DMS 273 (cell line): Measurements from ENCODE around the gene SRGAP1.
"Not testable (repeated sequence)": the region's sequence is repeated elsewhere in the genome, so short reads cannot be mapped to it uniquely, and the experiment has no call there.

Source experiments
- DNase-seq: peaks from one replicate; lab custom pipeline; 2025; ENCODE audit not compliant: unreplicated experiment; lab: John Stamatoyannopoulos, UW

Gene SRGAP1

DNA sequence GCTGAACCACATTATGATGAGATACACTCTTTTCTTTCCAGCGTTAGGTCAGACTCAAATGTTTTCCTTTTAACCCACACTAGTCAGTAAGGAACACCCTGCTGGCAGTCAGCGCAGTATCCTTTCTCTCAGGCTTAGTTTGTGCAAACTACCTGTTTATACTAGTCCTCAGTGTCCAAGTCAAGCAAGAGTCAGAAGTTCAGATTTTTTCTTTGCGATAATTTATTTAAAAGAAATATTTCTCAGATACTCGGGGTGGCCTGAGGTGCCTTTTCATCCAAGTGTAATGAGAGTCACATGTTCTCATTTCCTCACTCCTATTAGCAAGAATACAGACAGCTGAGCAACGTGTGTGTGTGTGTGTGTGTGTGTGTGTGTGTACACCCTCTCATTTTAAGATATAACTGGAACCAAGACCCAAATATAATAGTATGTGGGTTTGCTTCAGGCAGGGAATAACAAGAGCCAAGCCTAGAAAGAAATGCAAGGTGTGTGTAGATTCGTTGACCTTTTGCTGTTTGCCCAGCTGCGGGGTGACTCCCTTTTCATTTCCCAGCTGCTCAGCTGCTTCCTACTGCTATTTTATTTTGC is 194.9 kb downstream of the SRGAP1 start:
- peak; percentile 26 for DNase-seq

DNA sequence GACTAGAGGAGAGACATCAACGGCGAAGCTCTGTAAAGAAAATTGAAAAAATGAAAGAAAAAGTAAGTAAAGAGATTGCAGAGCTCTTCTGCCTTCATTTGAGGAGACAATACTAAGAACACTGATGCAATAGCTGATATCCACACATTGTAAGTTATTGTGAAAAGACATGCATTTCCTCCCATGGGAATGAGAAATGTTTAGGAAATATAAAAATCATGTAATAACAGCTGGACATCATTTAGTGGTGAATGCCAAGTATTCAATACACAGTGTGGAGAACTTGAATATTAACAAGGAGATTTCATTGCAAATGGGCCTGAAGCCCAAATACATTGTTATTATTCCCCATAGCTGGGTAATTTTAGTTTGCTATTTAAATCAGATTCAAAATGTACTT is 198.4 kb downstream of the SRGAP1 start:
- no peak for DNase-seq

DNA sequence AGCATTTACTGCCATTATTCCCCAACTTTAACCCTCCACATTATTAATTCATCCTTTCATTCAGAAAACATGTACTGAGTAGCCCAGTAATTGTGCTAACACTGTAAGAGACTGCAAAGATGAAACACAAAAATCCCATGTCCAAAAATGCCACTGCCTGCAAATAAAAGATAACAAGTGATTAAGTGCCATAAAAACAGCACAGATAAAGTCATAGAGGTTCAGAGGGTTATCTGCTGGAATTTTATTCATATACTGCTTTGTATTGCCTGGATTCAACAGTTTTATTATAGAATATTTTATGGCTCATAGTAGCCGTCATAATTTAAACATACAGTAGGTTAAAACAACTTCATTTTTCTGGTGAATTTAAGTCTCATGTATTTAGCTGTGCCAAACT is 199.7 kb downstream of the SRGAP1 start:
- no peak for DNase-seq

DNA sequence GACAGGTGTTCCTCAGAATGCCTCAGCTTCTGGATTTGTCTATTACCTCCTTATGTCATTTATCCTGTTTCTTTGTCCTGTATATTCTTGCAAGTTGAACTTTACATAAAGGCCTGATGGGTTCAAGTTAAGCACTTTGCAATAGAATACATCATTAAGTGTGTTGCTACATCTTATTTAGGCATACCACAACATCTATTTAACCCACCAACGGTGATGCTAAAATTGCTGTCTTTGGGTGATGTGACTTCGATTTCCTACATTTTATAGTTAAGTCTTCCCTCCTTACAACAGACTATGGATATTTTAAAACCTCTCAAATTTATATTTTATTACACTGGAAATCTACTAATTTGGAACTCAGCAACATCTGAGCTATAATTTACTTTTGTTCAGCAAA is 206.6 kb downstream of the SRGAP1 start:
- DNase-seq: no peak

GRCh38 chr12:64053117-64053516 is 208.6 kb downstream of the SRGAP1 start:
- no peak for DNase-seq

- no peak for DNase-seq
Measured at GRCh38 chr12:64054079-64054520, 209.6 kb downstream of the SRGAP1 start.

DNA sequence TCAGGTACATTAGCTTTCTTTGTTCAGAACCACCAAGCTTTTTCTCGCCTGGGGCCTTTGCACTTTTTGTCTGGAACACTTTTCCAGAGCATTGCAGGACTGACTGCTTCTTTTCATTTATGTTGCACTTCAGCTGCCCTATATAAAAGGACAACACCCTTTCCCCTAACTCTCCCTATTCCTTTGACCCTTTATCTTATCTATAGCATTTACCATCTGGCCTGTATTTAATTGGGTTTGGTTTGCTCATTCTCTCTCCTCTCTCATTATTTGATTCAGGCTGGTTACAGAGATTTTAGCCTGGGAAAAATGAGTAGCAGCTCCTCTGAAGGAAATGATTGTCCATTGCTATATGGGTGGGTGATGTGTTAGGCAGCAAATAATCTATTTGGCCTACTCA is 212.2 kb downstream of the SRGAP1 start:
- peak; percentile 5 for DNase-seq

GRCh38 chr12:64057706-64058105 is 213.2 kb downstream of the SRGAP1 start:
- peak; percentile 18 for DNase-seq

GRCh38 chr12:64058541-64059265 is 214.2 kb downstream of the SRGAP1 start:
- peak; percentile 3 for DNase-seq

DNA sequence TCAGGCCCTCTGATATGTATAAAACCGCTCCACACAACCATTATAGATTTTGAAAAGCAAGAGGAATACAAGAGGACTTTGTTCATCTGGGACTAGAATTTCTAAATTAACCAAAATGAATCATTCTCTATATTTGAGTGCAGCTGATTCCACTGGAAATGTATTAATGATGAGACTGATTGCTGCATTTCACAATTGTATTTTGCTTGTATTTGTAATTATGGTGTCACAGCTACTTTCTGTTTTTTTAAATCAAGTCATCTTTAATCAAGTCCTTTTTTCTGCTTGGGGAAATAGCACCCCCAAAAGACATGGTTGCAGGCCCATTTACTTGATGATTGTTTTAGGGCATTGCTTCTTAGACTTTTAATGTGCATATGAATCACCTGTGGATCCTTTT is 215.2 kb downstream of the SRGAP1 start:
- no peak for DNase-seq

- DNase-seq: no peak
Measured at GRCh38 chr12:64061868-64062375, 217.4 kb downstream of the SRGAP1 start.

GRCh38 chr12:64063121-64063520 is 218.6 kb downstream of the SRGAP1 start:
- no peak for DNase-seq

DNA sequence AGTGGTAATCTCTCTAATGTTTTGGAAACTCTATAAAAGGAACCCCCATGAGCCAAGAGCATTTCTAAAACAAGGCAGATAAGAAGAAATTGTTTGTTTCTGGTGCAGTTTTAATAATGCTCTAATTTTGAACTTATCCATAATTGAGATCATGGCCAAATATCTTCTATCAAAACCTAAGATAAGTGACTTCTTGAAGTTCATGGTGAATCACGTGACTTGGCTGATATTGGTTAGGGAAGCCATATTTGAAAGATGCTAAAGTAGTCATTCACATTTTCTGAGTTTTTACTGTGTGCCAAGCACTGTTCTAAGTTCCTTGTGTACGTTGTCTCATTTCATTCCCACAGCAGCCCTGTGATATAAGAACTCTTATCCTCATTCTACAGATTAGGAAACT is 219.7 kb downstream of the SRGAP1 start:
- no peak for DNase-seq

DNA sequence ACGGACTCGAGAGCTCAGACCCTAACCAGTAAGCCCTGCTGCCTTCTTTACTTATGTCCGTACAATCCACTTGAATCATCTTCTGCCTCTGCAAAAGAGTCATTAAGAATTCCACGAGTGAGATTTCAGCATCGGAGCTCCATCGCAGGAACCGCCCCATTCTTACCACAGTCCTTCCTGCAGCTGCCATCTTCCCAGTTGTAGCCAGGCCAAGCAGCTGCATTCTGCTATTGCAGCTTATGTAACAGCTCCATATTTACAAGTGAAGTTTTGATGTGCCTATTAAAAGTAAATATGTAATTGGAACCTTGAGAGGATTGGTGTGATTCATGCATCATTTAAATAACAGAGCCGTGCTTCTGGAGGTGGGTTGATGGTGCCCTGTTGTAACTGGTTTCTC is 220.2 kb downstream of the SRGAP1 start:
- no peak for DNase-seq

- DNase-seq: no peak
Measured at GRCh38 chr12:64065881-64066451, 221.5 kb downstream of the SRGAP1 start.

- DNase-seq: no peak
Measured at GRCh38 chr12:64066776-64067175, 222.3 kb downstream of the SRGAP1 start.

- no peak for DNase-seq
Measured at GRCh38 chr12:64070454-64070853, 226.0 kb downstream of the SRGAP1 start.

DNA sequence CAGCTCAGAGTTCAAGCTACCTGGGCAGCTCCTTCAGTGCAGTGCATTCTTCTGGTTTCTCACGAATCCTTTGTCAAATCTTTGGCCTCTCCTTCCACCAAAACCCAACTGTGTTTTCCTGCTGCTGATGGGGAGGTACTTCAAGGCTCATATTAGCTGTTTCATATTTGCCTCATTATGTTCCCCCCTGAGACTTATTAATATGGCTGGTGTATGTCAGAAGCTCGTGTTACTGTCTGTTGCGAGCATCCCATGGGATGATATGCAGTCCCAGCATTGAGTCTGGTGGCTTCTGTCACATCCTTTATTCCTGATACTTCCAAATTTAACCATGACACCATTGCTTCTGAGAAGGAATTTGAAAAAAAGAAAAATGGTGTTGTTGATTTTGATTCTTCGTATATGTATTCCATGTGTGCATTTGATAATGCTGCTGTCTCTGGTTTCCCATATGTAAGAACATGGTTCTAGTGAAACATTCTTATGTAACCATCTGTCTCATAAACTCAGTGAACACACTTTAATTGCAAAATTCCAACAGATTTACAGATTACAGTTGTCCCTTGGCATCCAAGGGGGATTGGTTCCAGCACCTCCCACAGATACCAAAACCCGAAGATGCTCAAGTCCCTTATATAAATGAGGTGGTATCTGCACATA is 228.5 kb downstream of the SRGAP1 start:
- DNase-seq: no peak

DNA sequence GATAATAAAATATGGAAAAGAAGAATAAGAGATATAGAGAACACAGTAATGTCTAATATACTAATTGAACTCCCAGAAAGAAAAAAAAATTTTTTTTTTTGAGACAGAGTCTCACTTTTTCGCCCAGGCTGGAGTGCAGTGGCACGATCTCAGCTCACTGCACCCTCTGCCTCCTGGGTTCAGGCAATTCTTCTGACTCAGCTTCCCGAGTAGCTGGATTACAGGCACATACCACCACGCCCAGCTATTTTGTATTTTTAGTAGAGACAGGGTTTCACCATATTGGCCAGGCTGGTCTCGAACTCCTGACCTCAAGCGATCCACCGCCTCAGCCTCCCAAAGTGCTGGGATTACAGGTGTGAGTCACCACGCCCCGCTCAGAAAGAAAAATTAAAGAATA is 232.1 kb downstream of the SRGAP1 start:
- DNase-seq: not testable (repeated sequence)

GRCh38 chr12:64077922-64078321 is 233.4 kb downstream of the SRGAP1 start:
- peak; percentile 7 for DNase-seq

- DNase-seq: no peak
Measured at GRCh38 chr12:64080319-64081007, 236.0 kb downstream of the SRGAP1 start.
